Activated CD4-positive, alpha-beta T cell treated with anti-CD3 and anti-CD28 coated beads for 4 hours (primary cell): ENCODE measurements around the gene NAGLU.
"Not testable (repeated sequence)": the region's sequence is repeated elsewhere in the genome, so short reads cannot be mapped to it uniquely, and the experiment has no call there.

Experiments used
- DNase-seq, 2 donors: peaks; one replicate each; pipeline ENCODE4 v3.0.0-alpha.2; 2020

Gene NAGLU

GRCh38 chr17:42521666-42522262, 14.3 kb upstream of the NAGLU start:
- DNase-seq: no peak

DNA sequence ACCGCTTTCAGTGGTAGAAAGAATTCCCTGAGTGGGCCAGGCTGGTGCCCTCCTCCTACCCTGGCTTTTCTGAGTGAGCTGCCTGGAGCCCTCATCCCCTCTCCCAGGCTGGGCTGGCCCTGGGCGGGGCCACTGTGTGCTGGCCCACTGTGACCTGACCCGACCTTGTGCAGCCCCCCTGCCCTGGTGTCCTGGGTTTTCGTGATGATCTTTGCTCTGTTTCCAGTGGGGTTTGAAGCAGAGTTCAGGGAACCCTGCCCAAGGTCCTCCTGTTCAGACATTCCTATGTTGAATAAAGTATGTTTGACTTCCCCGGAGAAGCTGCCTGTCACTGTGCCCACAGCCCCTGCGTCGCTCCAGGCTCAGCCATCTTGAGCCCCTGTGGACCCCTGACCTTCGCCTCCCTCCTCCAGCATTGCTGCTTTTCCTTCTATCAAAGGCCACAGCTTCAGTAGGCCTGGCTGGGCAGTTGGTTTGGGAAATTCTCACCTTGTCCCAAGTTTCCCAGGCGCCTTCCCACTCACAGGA, 13.7 kb upstream of the NAGLU start:
- DNase-seq: no peak

GRCh38 chr17:42522798-42523278, 13.2 kb upstream of the NAGLU start:
- DNase-seq: no peak

GRCh38 chr17:42525221-42525620, 10.8 kb upstream of the NAGLU start:
- no peak for DNase-seq

DNA sequence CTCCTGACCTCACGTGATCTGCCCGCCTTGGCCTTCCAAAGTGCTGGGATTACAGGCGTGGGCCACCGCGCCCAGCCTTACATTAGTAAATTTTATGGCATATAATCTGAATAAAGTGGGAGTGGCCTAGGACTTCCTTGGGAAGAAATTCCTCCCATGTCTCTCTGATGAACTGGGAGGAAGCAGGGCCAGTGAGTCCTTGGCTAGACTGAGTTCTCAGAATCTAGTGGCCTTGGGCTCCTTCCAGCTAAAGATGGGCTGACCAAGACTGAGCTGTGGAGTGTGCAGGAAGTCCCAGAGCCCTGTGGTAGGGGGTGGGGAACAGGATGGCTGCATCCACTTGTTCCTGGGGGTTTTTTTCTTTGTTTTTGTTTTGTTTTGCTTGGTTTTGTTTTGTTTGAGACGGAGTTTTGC, 10.0 kb upstream of the NAGLU start:
- DNase-seq: no peak

DNA sequence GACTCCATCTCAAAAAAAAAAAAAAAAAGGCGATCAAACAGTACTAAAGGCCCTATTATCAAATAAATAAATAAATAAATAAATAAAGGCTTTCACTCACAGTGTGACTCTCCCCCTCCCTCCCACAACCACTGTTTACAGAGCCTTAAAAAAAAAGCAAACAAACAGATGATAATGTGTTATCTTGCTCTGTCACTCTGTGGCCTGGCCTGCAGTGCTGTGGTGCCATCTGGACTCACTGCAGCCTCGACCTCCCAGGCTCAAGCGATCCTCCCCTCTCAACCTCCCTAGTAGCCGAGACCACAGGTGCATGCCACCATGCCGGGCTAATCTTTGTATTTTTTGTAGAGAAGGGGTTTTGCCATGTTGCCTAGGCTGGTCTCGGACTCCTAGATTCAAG, 8.1 kb upstream of the NAGLU start:
- no peak for DNase-seq

DNA sequence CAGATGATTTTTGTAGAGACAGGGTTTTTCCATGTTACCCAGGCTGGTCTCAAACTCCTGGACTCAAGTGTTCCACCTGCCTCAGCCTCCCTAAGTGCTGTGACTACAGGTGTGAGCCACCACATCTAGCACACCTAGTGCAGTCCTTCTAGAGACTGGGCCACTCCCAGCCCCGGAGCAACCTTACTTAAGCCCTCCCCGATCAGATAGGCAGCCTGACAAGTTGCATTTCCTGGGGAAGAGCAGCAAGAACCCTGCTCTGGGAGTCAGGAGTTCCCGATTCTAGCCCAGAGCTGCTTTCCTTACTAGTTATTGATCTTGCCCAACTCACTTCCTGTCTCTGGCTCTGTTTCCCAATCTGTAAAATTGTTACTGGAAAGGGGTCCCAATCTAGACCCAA, 7.0 kb upstream of the NAGLU start:
- no peak for DNase-seq

DNA sequence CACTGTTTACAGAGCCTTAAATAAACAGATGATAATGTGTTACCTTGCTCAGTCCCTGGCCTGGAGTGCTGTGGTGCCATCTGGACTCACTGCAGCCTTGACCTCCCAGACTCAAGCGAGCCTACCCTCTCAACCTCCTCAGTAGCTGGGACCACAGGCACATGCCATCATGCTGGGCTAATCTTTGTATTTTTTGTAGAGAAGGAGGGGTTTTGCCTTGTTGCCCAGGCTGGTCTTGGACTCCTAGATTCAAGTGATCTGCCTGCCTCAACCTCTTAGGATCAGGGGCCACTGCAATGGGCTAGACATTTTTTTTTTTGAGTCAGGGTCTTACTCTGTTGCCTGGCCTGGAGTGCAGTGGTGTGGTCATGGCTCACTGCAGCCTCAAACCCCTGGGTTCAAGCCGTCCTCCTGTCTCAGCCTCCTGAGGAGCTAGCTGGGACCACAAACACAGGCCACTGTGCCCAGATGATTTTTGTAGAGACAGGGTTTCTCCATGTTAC, 5.0 kb upstream of the NAGLU start:
- DNase-seq: no peak

DNA sequence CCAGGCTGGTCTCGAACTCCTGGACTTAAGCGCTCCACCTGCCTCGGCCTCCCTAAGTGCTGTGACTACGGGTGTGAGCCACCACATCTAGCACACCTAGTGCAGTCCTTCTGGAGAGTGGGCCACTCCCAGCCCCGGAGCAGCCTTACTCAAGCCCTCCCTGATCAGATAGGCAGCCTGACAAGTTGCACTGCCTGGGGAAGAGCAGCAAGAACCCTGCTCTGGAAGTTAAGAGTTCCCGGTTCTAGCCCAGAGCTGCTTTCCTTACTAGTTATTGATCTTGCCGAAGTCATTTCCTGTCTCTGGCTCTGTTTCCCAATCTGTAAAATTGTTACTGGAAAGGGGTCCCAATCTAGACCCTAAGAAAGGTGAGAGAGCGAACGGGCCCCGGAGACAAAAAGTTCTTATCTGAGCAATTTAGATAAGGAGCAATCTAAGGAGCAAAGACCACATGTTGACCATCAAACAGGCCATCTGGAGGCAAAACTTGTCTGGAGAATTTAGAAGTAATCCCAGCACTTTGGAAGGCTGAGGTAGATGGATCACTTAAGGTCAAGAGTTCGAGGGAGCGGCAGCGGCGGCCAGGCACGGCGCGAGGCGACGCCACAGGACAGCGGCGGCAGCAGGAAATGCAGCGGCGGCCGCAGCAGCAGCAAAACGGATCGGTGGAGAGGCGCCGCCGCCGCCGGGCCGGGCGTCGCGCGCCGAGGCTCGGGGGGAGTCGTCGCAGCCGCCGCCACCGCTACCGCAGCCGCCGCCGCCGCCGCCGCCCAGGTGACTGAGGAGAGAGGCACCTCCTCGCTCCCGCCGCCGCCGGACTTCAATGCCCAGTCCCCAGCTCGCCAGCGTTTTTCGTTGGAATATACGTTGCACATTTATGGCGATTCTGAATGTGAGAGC, 4.3 kb upstream of the NAGLU start:
- peak in 1 of 2 donors; percentile 41 for DNase-seq

DNA sequence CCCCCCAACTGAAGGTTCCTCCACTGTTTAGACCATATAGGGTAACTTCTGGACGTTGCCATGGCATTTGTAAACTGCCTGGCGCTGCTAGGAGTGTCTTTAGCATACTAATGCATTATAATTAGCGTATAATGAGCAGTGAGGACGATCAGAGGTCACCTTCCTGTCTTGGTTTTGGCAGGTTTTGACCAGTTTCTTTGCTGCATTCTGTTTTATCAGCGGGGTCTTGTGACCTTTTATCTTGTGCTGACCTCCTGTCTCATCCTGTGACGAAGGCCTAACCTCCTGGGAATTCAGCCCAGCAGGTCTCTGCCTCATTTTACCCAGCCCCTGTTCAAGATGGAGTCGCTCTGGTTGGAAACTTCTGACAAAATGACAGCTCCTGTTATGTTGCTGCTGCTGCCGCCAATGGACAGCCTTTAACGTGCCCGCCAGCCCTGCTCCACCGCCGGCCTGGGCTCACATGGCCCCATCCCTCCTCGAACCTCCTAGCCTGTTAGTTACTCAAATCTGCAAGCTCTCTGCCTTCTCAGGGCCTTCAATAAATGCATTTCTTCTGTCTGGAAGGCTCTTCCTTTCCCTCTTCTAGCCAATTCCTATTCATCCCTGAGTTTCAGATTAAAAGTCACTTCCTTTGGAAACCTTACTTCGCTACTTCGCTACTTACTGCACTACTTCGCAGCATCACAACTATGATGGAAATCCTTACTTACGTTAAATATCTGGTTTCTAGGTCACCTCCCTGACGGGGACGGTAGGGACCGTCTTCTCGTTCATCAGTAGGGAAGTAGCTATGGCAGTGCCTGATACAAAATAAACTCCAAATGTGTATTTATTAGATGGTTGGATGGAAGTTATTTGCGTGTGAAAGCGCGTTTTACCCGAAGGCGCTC, 640 bp upstream of the NAGLU start:
- DNase-seq: no peak

- peak; percentile 63 to 71 for DNase-seq
Measured at GRCh38 chr17:42536372-42537155, 523 bp downstream of the NAGLU start.

DNA sequence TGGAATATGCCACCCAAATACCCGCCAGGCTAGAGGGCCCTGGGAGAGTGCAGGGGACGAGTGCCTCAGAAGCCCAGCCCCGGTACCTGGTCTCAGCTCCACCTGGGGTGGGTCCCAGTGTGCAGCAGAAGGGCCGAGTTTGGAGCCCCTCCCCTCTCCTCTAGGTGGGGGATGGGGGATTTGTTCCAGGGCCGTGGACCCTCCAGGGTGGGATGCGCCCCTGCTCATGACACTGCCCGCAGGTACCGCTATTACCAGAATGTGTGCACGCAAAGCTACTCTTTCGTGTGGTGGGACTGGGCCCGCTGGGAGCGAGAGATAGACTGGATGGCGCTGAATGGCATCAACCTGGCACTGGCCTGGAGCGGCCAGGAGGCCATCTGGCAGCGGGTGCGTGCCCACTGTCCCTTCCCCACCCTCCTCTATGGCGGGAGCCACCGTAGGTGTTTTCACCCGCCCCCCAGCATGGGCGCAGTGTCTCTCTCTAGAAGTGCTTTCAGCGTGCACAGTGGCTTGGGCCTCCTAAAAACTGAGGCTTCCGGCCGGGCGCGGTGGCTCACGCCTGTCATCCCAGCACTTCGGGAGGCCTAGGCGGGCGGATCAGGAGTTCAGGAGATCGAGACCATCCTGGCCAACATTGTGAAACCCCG, 1.2 kb downstream of the NAGLU start:
- no peak for DNase-seq

GRCh38 chr17:42537826-42538451, 1.9 kb downstream of the NAGLU start:
- DNase-seq: no peak

GRCh38 chr17:42538482-42538881, 2.4 kb downstream of the NAGLU start:
- no peak for DNase-seq

GRCh38 chr17:42540558-42540957, 4.5 kb downstream of the NAGLU start:
- DNase-seq: not testable (repeated sequence)

GRCh38 chr17:42541041-42541833, 5.2 kb downstream of the NAGLU start:
- DNase-seq: peak in 1 of 2 donors; percentile 32

DNA sequence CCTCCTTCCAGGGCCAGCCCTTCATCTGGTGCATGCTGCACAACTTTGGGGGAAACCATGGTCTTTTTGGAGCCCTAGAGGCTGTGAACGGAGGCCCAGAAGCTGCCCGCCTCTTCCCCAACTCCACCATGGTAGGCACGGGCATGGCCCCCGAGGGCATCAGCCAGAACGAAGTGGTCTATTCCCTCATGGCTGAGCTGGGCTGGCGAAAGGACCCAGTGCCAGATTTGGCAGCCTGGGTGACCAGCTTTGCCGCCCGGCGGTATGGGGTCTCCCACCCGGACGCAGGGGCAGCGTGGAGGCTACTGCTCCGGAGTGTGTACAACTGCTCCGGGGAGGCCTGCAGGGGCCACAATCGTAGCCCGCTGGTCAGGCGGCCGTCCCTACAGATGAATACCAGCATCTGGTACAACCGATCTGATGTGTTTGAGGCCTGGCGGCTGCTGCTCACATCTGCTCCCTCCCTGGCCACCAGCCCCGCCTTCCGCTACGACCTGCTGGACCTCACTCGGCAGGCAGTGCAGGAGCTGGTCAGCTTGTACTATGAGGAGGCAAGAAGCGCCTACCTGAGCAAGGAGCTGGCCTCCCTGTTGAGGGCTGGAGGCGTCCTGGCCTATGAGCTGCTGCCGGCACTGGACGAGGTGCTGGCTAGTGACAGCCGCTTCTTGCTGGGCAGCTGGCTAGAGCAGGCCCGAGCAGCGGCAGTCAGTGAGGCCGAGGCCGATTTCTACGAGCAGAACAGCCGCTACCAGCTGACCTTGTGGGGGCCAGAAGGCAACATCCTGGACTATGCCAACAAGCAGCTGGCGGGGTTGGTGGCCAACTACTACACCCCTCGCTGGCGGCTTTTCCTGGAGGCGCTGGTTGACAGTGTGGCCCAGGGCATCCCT, 7.4 kb downstream of the NAGLU start:
- DNase-seq: no peak

DNA sequence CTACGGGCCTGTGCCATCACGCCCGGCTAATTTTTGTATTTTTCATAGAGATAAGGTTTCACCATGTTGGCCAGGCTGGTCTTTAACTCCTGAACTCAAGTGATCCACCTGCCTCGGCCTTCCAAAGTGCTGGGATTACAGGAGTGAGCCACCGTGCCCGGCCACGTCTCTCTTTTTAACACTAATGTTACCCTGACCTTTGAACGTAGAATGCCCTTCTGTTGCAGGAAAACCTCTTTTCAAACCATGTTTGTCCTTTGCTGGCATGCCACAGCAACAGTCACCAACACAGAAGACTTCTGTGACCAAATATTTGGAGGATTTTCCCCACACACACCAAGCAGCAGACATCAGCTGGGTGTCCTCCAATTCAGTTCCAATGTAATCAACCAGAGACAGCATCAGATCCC, 8.8 kb downstream of the NAGLU start:
- DNase-seq: no peak
